ENCODE data around the gene TLR1. TPM values are rescaled to one million over a fixed set of nuclear protein-coding genes. Genes with fewer than 3 reads are reported as not detected.

Gene TLR1
- total RNA-seq, 1 experiment from 2014 or later = not detected

GRCh38 chr4:38752941-38753806 lies 51.4 kb downstream of the TLR1 start:
- Histone ChIP-seq H3K4me2 (ENCODE audit: insufficient read depth, insufficient read length, low read length) (peak overlapping the region; percentile 53), H4K91ac (ENCODE audit: insufficient read length, low read depth, low read length) (no peak overlapping the region), H3K4ac (ENCODE audit: low read depth, low read length) (no peak overlapping the region), H3K23me2 (ENCODE audit: insufficient read length, low read depth, low read length, poor library complexity, severe bottlenecking) (no peaks in the 10 kb centered on the region), H3K79me1 (ENCODE audit: insufficient read depth, low read depth, low read length, poor library complexity, severe bottlenecking) (no peaks in the 10 kb centered on the region), H3K79me2 (ENCODE audit: insufficient read depth, low read length) (no peaks in the 10 kb centered on the region), H2BK5ac (ENCODE audit: insufficient read length, low read length) (no peak overlapping the region), H2BK20ac (ENCODE audit: low read depth, low read length, poor library complexity, severe bottlenecking) (no peak overlapping the region), H3K4me1 (ENCODE audit: insufficient read depth, low read length) (peaks cover 6% of the 10 kb centered on the region; the same call in 1 of the 2 replicates), H3K23ac (ENCODE audit: insufficient read length, low read depth, low read length) (no peak overlapping the region), H3T11ph (ENCODE audit: low read length) (no peak overlapping the region), H2BK120ac (ENCODE audit: low read depth, low read length, poor library complexity, severe bottlenecking) (no peak overlapping the region), H4K5ac (ENCODE audit: insufficient read length, low read depth, low read length) (peak overlapping the region; percentile 7), H3K18ac (ENCODE audit: insufficient read length, low read depth, low read length) (peak overlapping the region; percentile 37), H3K9ac (ENCODE audit: extremely low read depth, insufficient read length, low read length) (no peak overlapping the region), H2BK15ac (ENCODE audit: low read depth, low read length) (no peak overlapping the region), H4K8ac (replicated peaks; ENCODE audit: insufficient read length, low read depth, low read length) (peak overlapping the region; percentile 15), H4K20me1 (ENCODE audit: control insufficient read depth, insufficient read depth, insufficient read length) (no peaks in the 10 kb centered on the region), H3K56ac (ENCODE audit: insufficient read length, low read depth, low read length) (peak overlapping the region; percentile 9), H3K27ac (ENCODE audit: insufficient read length, low read depth, low read length) (peak overlapping the region; percentile 46), H2AFZ (ENCODE audit: low read length) (no peak overlapping the region), H2BK12ac (ENCODE audit: insufficient read length, low read depth, low read length) (no peak overlapping the region), H3K14ac (ENCODE audit: insufficient read depth, low read length) (no peak overlapping the region; the same call in 1 of the 2 replicates), H3K27me3 (ENCODE audit: insufficient read depth, low read length) (no peaks in the 10 kb centered on the region), H3K9me3 (ENCODE audit: control insufficient read depth, low read depth, low read length) (no peaks in the 10 kb centered on the region), H2AK5ac (ENCODE audit: insufficient read length, low read length) (no peak overlapping the region)
- DNase-seq = peak; percentile 97
- peaks cover 0 to 5% of the 10 kb centered on the region in 2 experiments; a peak in 2 of 4 replicates for H3K4me1 Mint-ChIP-seq
- TF ChIP-seq CTCF (conservative IDR thresholded peaks at IDR 0.05) = no peak
- H3K27ac Mint-ChIP-seq = no peak overlapping the region; a peak in 1 of 7 replicates
- H3K36me3 Mint-ChIP-seq (ENCODE audit: insufficient read depth in 1 of 3, low read depth in 3 of 3) = peaks cover under 1 to 6% (median 6%) of the 10 kb centered on the region in 3 experiments; a peak in 5 of 7 replicates
- H3K9me3 Mint-ChIP-seq = peaks cover 5 to 8% of the 10 kb centered on the region in 2 experiments
- 100% methylated on average over 7 of the region's 19 CpGs for WGBS (ENCODE audit: extremely low coverage, insufficient read length, low lambda C conversion rate)
- H3K4me3 Mint-ChIP-seq = no peak overlapping the region
- H3K27me3 Mint-ChIP-seq (ENCODE audit: low read depth) = peaks cover 3% of the 10 kb centered on the region; the same call in 1 of the 2 replicates
